ENCODE data around the gene LSMEM2.

- TF ChIP-seq CTCF (IDR thresholded peaks at IDR 0.05; ENCODE audit: poor library complexity) (no peak), EZH2 (IDR thresholded peaks at IDR 0.05; ENCODE audit: borderline replicate concordance) (no peak), EZH2phosphoT487 (IDR thresholded peaks at IDR 0.05; ENCODE audit: low read depth, severe bottlenecking, unreplicated experiment) (no peak)
These were observed 16.1 kb upstream of the LSMEM2 start for GRCh38 chr3:50262778-50263177.

Data from hepatocyte (in vitro differentiated cells).